Hippocampal formation (tissue), 2 donors: ENCODE data around the gene ZNF594.
A peak's percentile ranks its signal among the peaks of the same experiment; 100 is the strongest.
"Not testable (repeated sequence)": the region's sequence is repeated elsewhere in the genome, so short reads cannot be mapped to it uniquely, and the experiment has no call there.

ENCODE experiments used
- DNase-seq, 2 donors: peaks; one replicate each; lab custom pipeline; 2025; lab: John Stamatoyannopoulos, UW

Gene ZNF594

GRCh38 chr17:5191541-5192417 is at the start of gene ZNF594:
ZNF594 (minus strand) TSS chr17:5191868; CDS start chr17:5184256, 7,612 bp downstream.
- DNase-seq, result peak; percentile 91 to 92

- not testable (repeated sequence) for DNase-seq
Measured at GRCh38 chr17:5239769-5240168, 48.1 kb upstream of the ZNF594 start.

- no peak for DNase-seq
Measured at GRCh38 chr17:5238333-5238732, 46.7 kb upstream of the ZNF594 start.

GRCh38 chr17:5237541-5238016 is 45.9 kb upstream of the ZNF594 start:
- DNase-seq, result no peak

GRCh38 chr17:5236938-5237540 is 45.4 kb upstream of the ZNF594 start:
- no peak for DNase-seq

- peak in 1 of 2 donors; percentile 19 for DNase-seq
Measured at GRCh38 chr17:5234645-5235576, 43.2 kb upstream of the ZNF594 start, which contains the start of gene SCIMP. SCIMP (minus strand) TSS chr17:5234860; CDS start chr17:5234755, 105 bp downstream.

GRCh38 chr17:5233492-5233891 is 41.8 kb upstream of the ZNF594 start:
- DNase-seq, result not testable (repeated sequence)

- no peak for DNase-seq
Measured at GRCh38 chr17:5226940-5227878, 35.5 kb upstream of the ZNF594 start.

GRCh38 chr17:5225668-5226457 is 34.2 kb upstream of the ZNF594 start:
- DNase-seq, result no peak

- DNase-seq, result not testable (repeated sequence)
Measured at GRCh38 chr17:5221912-5222311, 30.2 kb upstream of the ZNF594 start.

- DNase-seq, result no peak
Measured at GRCh38 chr17:5220074-5220473, 28.4 kb upstream of the ZNF594 start.

GRCh38 chr17:5219536-5219935 is 27.9 kb upstream of the ZNF594 start:
- DNase-seq, result no peak

GRCh38 chr17:5217562-5217961 is 25.9 kb upstream of the ZNF594 start:
- DNase-seq, result not testable (repeated sequence)

- no peak for DNase-seq
Measured at GRCh38 chr17:5211458-5211857, 19.8 kb upstream of the ZNF594 start.

GRCh38 chr17:5210614-5211252 is 19.1 kb upstream of the ZNF594 start:
- no peak for DNase-seq

GRCh38 chr17:5210091-5210490 is 18.4 kb upstream of the ZNF594 start:
- no peak for DNase-seq

GRCh38 chr17:5209396-5209795 is 17.7 kb upstream of the ZNF594 start:
- no peak for DNase-seq

- DNase-seq, result no peak
Measured at GRCh38 chr17:5203908-5204294, 12.2 kb upstream of the ZNF594 start.

- no peak for DNase-seq
Measured at GRCh38 chr17:5203178-5203907, 11.7 kb upstream of the ZNF594 start.
